WERI-Rb-1 (cell line): Measurements from ENCODE around the gene MRPS5.
A peak's percentile ranks its signal among the peaks of the same experiment; 100 is the strongest.

Source experiments
- DNase-seq: peaks from one replicate; pipeline ENCODE4 v3.0.0-alpha.2; 2020
- H3K27ac ChIP-seq: fragments of 250-450 bp; sonication (Bioruptor Pico); 2 replicates; pipeline ENCODE4 v1.5.1; 2020; ENCODE audit warnings: mild to moderate bottlenecking, moderate library complexity
- H3K27me3 ChIP-seq: fragments of 250-450 bp; sonication (Bioruptor Pico); 2 replicates; pipeline ENCODE4 v1.5.1; 2021; ENCODE audit warnings: mild to moderate bottlenecking, low read depth, moderate library complexity; ENCODE audit not compliant: insufficient read depth, severe bottlenecking
- H3K36me3 ChIP-seq: fragments of 250-450 bp; sonication (Bioruptor Pico); 2 replicates; pipeline ENCODE4 v1.5.1; 2020; ENCODE audit warnings: mild to moderate bottlenecking, moderate library complexity
- H3K4me3 ChIP-seq: 2 replicates; pipeline ENCODE4 v1.5.1; 2011; ENCODE audit warnings: low read depth, mild to moderate bottlenecking, control low read depth, low read length
- H3K9me3 ChIP-seq: fragments of 250-450 bp; sonication (Bioruptor Pico); 2 replicates; pipeline ENCODE4 v1.5.1; 2021; ENCODE audit warnings: mild to moderate bottlenecking, moderate library complexity; ENCODE audit not compliant: severe bottlenecking
- CTCF ChIP-seq: IDR thresholded peaks from 2 replicates; pipeline ENCODE4 v1.5.1; 2011; ENCODE audit warnings: low read depth, mild to moderate bottlenecking, control low read depth, inconsistent platforms, low read length

The MRPS5 gene

GRCh38 chr2:95158891-95159619, 37.4 kb upstream of the MRPS5 start:
- Histone ChIP-seq H3K4me3 (peak overlapping the region; percentile 79), H3K27me3 (no peaks in the 10 kb centered on the region), H3K27ac (peak overlapping the region; percentile 78), H3K9me3 (peaks cover 2% of the 10 kb centered on the region), H3K36me3 (peaks cover 31% of the 10 kb centered on the region)
- DNase-seq = peak; percentile 55
- no peak for TF ChIP-seq CTCF

- no peak for TF ChIP-seq CTCF
- Histone ChIP-seq H3K27ac (peak overlapping the region; percentile 78), H3K27me3 (no peaks in the 10 kb centered on the region), H3K9me3 (peaks cover 4% of the 10 kb centered on the region), H3K4me3 (peak overlapping the region; percentile 79), H3K36me3 (peaks cover 35% of the 10 kb centered on the region)
- DNase-seq = peak; percentile 54
Measured at GRCh38 chr2:95158441-95158840, 36.8 kb upstream of the MRPS5 start.

GRCh38 chr2:95149397-95149984, 27.9 kb upstream of the MRPS5 start:
- Histone ChIP-seq H3K9me3 (peaks cover 55% of the 10 kb centered on the region), H3K4me3 (no peak overlapping the region), H3K27me3 (no peaks in the 10 kb centered on the region), H3K36me3 (peaks cover 66% of the 10 kb centered on the region), H3K27ac (no peak overlapping the region)
- no peak for DNase-seq
- no peak for TF ChIP-seq CTCF

- TF ChIP-seq CTCF = no peak
- peaks cover 23% of the 10 kb centered on the region for H3K9me3 ChIP-seq
- H3K36me3 ChIP-seq = peaks cover 11% of the 10 kb centered on the region
- no peak overlapping the region for H3K4me3 ChIP-seq
- no peaks in the 10 kb centered on the region for H3K27me3 ChIP-seq
- no peak for DNase-seq
- H3K27ac ChIP-seq = no peak overlapping the region
Measured at GRCh38 chr2:95143838-95144237, 22.2 kb upstream of the MRPS5 start.

- DNase-seq = no peak
- Histone ChIP-seq H3K4me3 (no peak overlapping the region), H3K27ac (no peak overlapping the region), H3K36me3 (no peaks in the 10 kb centered on the region), H3K9me3 (peaks cover 6% of the 10 kb centered on the region), H3K27me3 (no peaks in the 10 kb centered on the region)
- no peak for TF ChIP-seq CTCF
Measured at GRCh38 chr2:95138702-95139101, 17.1 kb upstream of the MRPS5 start.

- H3K9me3 ChIP-seq = no peaks in the 10 kb centered on the region
- TF ChIP-seq CTCF = no peak
- no peaks in the 10 kb centered on the region for H3K27me3 ChIP-seq
- peak overlapping the region; percentile 97 for H3K4me3 ChIP-seq
- no peak for DNase-seq
- peaks cover 5% of the 10 kb centered on the region for H3K36me3 ChIP-seq
- peak overlapping the region; percentile 100 for H3K27ac ChIP-seq
Measured at GRCh38 chr2:95122197-95122551, 566 bp upstream of the MRPS5 start.
